Endothelial cell (in vitro differentiated cells): ENCODE results near the gene CD99L2. TPM values are rescaled to one million over a fixed set of nuclear protein-coding genes. Genes with fewer than 3 reads are reported as not detected.

Experiments used
- DNase-seq: peaks from one replicate; pipeline ENCODE4 v3.0.0; 2021; ENCODE audit warnings: low spot score
- H3K27ac Mint-ChIP-seq: one replicate; pipeline ENCODE4 v1.8.0; 2021; ENCODE audit warnings: mixed read lengths, inconsistent platforms; ENCODE audit not compliant: unreplicated experiment
- H3K27me3 Mint-ChIP-seq: one replicate; pipeline ENCODE4 v1.8.0; 2021; ENCODE audit warnings: mild to moderate bottlenecking, moderate library complexity, mixed read lengths, inconsistent platforms; ENCODE audit not compliant: unreplicated experiment
- H3K36me3 Mint-ChIP-seq: one replicate; pipeline ENCODE4 v1.8.0; 2021; ENCODE audit warnings: mild to moderate bottlenecking, low read depth, mixed read lengths, inconsistent platforms; ENCODE audit not compliant: unreplicated experiment
- H3K4me1 Mint-ChIP-seq: one replicate; pipeline ENCODE4 v1.8.0; 2021; ENCODE audit warnings: mild to moderate bottlenecking, mixed read lengths, inconsistent platforms; ENCODE audit not compliant: unreplicated experiment
- H3K4me3 Mint-ChIP-seq: one replicate; pipeline ENCODE4 v1.8.0; 2021; ENCODE audit warnings: mild to moderate bottlenecking, mixed read lengths, inconsistent platforms; ENCODE audit not compliant: unreplicated experiment
- H3K9me3 Mint-ChIP-seq: one replicate; pipeline ENCODE4 v1.8.0; 2021; ENCODE audit warnings: mixed read lengths, inconsistent platforms; ENCODE audit not compliant: unreplicated experiment
- CTCF ChIP-seq: fragments of 200-600 bp; sonication (generic); IDR thresholded peaks from one replicate; pipeline ENCODE4 v1.5.0; 2021; ENCODE audit warnings: antibody characterized with exemption; ENCODE audit not compliant: unreplicated experiment
- total RNA-seq: library from RNA; stranded (reverse); fragmentation: NEBNext Ultra II Directional; extraction: Animal tissue kit (Norgen Biotek cat#: 25700); gene quantifications from one replicate; pipeline ENCODE4 v1.2.1, GENCODE V29; 2021; ENCODE audit not compliant: unreplicated experiment

Gene CD99L2
- total RNA-seq, 1 donor from 2014 or later, result 30.1 TPM

GRCh38 chrX:150763810-150764209 lies 134.7 kb downstream of the CD99L2 start:
- Mint-ChIP-seq H3K36me3 (peaks cover 4% of the 10 kb centered on the region), H3K27me3 (no peaks in the 10 kb centered on the region), H3K4me3 (no peak overlapping the region), H3K4me1 (no peaks in the 10 kb centered on the region), H3K27ac (no peak overlapping the region), H3K9me3 (no peaks in the 10 kb centered on the region)
- TF ChIP-seq CTCF, result no peak
- DNase-seq, result no peak

GRCh38 chrX:150763303-150763797 lies 135.1 kb downstream of the CD99L2 start:
- Mint-ChIP-seq H3K4me1 (no peaks in the 10 kb centered on the region), H3K4me3 (no peak overlapping the region), H3K36me3 (peaks cover 5% of the 10 kb centered on the region), H3K9me3 (no peaks in the 10 kb centered on the region), H3K27me3 (no peaks in the 10 kb centered on the region), H3K27ac (no peak overlapping the region)
- DNase-seq, result no peak
- TF ChIP-seq CTCF, result no peak

DNA sequence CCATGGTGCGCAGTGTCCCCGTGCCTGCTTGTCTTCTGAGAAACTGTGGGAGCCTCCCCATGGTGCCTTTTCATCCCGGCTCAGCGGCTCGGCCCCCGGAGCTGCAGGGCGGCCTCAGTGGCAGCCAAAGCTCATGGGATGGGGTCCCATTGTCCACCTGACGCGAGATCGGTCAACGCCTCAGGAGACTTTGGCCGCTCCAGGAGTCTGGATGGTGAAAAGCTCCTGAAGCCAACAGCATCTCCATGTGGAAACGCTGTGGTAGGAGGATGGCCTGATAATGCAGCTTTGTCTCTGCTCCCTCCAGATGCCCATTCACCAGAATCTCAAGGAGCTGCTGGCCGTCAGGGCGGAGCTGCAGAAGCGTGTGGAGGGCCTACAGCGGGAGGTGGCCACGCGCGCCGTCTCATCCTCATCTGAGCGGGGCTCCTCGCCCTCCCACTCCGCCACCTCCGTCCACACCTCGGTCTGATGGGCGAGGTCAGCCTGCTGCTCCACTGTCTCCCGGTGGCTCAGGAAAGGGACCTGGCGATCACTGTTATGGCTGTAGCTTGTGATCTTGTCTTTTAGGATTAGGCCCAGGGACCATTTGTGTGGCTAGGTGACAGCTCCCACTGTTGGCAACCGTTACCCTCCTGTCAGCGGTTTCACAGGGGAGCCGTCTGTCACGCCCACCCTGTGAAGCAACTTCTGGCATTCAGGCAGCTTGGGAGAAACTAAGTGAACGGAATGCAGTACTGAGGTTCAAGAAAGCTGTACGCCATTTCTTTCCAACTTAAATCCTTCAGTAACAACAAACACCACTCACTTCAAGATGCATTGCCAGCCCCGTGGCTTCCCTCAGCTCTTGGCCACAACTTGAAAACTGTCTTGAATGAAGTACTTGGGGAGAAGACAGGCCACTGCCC lies 136.0 kb downstream of the CD99L2 start:
- Mint-ChIP-seq H3K27ac (no peak overlapping the region), H3K27me3 (peaks cover 2% of the 10 kb centered on the region), H3K36me3 (peaks cover 5% of the 10 kb centered on the region), H3K4me3 (no peak overlapping the region), H3K4me1 (no peaks in the 10 kb centered on the region), H3K9me3 (no peaks in the 10 kb centered on the region)
- DNase-seq, result no peak
- no peak for TF ChIP-seq CTCF

GRCh38 chrX:150761819-150762216 lies 136.7 kb downstream of the CD99L2 start:
- no peak overlapping the region for H3K4me3 Mint-ChIP-seq
- DNase-seq, result no peak
- no peaks in the 10 kb centered on the region for H3K9me3 Mint-ChIP-seq
- H3K27ac Mint-ChIP-seq, result no peak overlapping the region
- TF ChIP-seq CTCF, result no peak
- peaks cover 5% of the 10 kb centered on the region for H3K36me3 Mint-ChIP-seq
- H3K27me3 Mint-ChIP-seq, result peaks cover 2% of the 10 kb centered on the region
- no peaks in the 10 kb centered on the region for H3K4me1 Mint-ChIP-seq

DNA sequence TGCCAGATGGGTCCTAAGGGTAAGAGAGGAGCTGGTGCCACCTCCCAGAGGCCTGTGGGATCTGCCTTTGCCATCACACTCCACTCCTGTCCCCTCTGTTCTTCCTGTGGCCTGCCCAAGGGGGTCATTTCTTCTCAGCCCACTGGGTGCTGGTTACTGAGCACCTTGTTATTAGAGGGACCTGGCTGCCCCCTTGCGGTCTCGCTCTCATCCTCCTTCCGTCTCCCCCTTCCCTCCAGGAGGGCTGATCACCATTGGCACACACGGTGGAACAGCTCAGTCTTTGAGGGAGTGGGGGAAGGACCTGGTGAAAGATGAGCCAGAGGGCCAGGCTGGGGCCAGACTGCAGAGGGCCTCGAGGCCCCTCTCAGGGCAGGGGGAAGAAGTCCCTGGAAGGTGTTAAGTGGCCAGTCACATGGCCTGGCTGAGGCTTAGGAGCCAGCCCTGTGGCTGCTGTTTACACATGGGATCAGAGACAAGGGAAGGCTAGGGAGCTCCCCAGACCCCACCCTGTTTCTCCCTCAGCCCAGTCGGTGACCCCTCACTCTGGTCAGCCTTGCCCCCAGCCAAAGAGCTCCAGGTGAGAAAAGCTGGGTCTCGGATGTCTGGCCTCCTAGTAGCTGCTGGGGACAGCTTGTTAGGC lies 137.2 kb downstream of the CD99L2 start:
- Mint-ChIP-seq H3K27me3 (peaks cover 2% of the 10 kb centered on the region), H3K36me3 (peaks cover 5% of the 10 kb centered on the region), H3K9me3 (no peaks in the 10 kb centered on the region), H3K27ac (no peak overlapping the region), H3K4me3 (no peak overlapping the region), H3K4me1 (no peaks in the 10 kb centered on the region)
- TF ChIP-seq CTCF, result no peak
- DNase-seq, result no peak
